Thoracic aorta (tissue), 2 donors: ENCODE results near the gene INTS13. TPM values are rescaled to one million over a fixed set of nuclear protein-coding genes. Genes with fewer than 3 reads are reported as not detected.
A peak's percentile ranks its signal among the peaks of the same experiment; 100 is the strongest.

Experiments used
- ATAC-seq: fragments of 150-250 bp; one replicate; pipeline ENCODE4 v1.8.0; 2017; ENCODE audit warnings: low read depth; ENCODE audit not compliant: insufficient number of reproducible peaks, low FRiP score
- DNase-seq: peaks from one replicate; pipeline ENCODE4 v3.0.0-alpha.2; 2020; ENCODE audit warnings: low spot score
- H3K27ac ChIP-seq, 2 donors: fragments of 200-600 bp; sonication (generic); 1 replicate in 1 of 2; 2 replicates in 1 of 2; pipeline ENCODE4 v1.5.1; 2016; ENCODE audit warnings: mild to moderate bottlenecking in 2 of 2, moderate library complexity in 2 of 2
- H3K27me3 ChIP-seq: fragments of 200-600 bp; sonication (generic); replicated peaks from 2 replicates; pipeline ENCODE4 v1.6.0; 2016; ENCODE audit warnings: mild to moderate bottlenecking; ENCODE audit not compliant: insufficient read depth
- H3K36me3 ChIP-seq: fragments of 200-600 bp; sonication (generic); one replicate; pipeline ENCODE4 v1.5.1; 2016
- H3K4me1 ChIP-seq, 2 donors: fragments of 200-600 bp; sonication (generic); 1 replicate in 1 of 2; 2 replicates in 1 of 2; pipeline versions ENCODE4 v1.5.1 to v1.6.0; 2016; ENCODE audit warnings: low read depth in 2 of 2, mild to moderate bottlenecking in 1 of 2; ENCODE audit not compliant: control insufficient read depth in 1 of 2
- H3K4me3 ChIP-seq: fragments of 200-600 bp; sonication (generic); 2 replicates; pipeline ENCODE4 v1.5.1; 2016; ENCODE audit warnings: mild to moderate bottlenecking
- H3K9me3 ChIP-seq: fragments of 200-600 bp; sonication (generic); 2 replicates; pipeline ENCODE4 v1.5.1; 2016
- CTCF ChIP-seq: fragments of 200-600 bp; sonication (generic); IDR thresholded peaks from one replicate; pipeline ENCODE4 v1.5.1; 2019; ENCODE audit warnings: antibody characterized with exemption
- total RNA-seq, 2 donors: library from RNA; depleted of rRNA; stranded (reverse); fragments of >200 nt; gene quantifications; one replicate each; pipeline versions ENCODE4 v1.1.0 to v1.2.3, GENCODE V29; 2016

The INTS13 gene
- total RNA-seq, 2 donors from 2014 or later = 5.7 to 15.0 TPM

- Histone ChIP-seq H3K9me3 (no peaks in the 10 kb centered on the region), H3K36me3 (no peaks in the 10 kb centered on the region), H3K27ac (no peak overlapping the region), H3K4me1 (no peaks in the 10 kb centered on the region), H3K27me3 (no peaks in the 10 kb centered on the region), H3K4me3 (no peak overlapping the region)
- DNase-seq (no peak), ATAC-seq (no peak)
- TF ChIP-seq CTCF = no peak
These were observed 40.9 kb downstream of the INTS13 start for GRCh38 chr12:26896913-26897312.

- no peak for ATAC-seq
- Histone ChIP-seq H3K4me3 (no peak overlapping the region), H3K27ac (no peak overlapping the region)
These were observed 42.1 kb downstream of the INTS13 start for GRCh38 chr12:26895672-26896071.

GRCh38 chr12:26891704-26892103, 46.1 kb downstream of the INTS13 start:
- no peaks in the 10 kb centered on the region for H3K27me3 ChIP-seq
- H3K36me3 ChIP-seq = no peaks in the 10 kb centered on the region
- no peak for ATAC-seq
- no peaks in the 10 kb centered on the region for H3K4me1 ChIP-seq
- no peak for TF ChIP-seq CTCF
- no peak overlapping the region for H3K4me3 ChIP-seq
- no peak overlapping the region for H3K27ac ChIP-seq
- no peak for DNase-seq
- H3K9me3 ChIP-seq = no peaks in the 10 kb centered on the region

More at GRCh38 chr12:26895672-26896071, 42.1 kb downstream of the INTS13 start:
- no peak for DNase-seq
- Histone ChIP-seq H3K4me1 (no peaks in the 10 kb centered on the region), H3K36me3 (no peaks in the 10 kb centered on the region), H3K27me3 (no peaks in the 10 kb centered on the region), H3K9me3 (no peaks in the 10 kb centered on the region)
- no peak for TF ChIP-seq CTCF

GRCh38 chr12:26890784-26891183, 47.0 kb downstream of the INTS13 start:
- ATAC-seq (no peak), DNase-seq (no peak)
- Histone ChIP-seq H3K4me1 (no peaks in the 10 kb centered on the region), H3K27me3 (no peaks in the 10 kb centered on the region), H3K36me3 (no peaks in the 10 kb centered on the region), H3K27ac (no peak overlapping the region), H3K9me3 (no peaks in the 10 kb centered on the region), H3K4me3 (no peak overlapping the region)
- TF ChIP-seq CTCF = no peak

- peak; percentile 94 for TF ChIP-seq CTCF
- Histone ChIP-seq H3K4me3 (peak overlapping the region; percentile 24), H3K9me3 (no peaks in the 10 kb centered on the region), H3K4me1 (peaks cover 0 to 4% of the 10 kb centered on the region in 2 donors), H3K27me3 (no peaks in the 10 kb centered on the region), H3K27ac (no peak overlapping the region), H3K36me3 (no peaks in the 10 kb centered on the region)
- ATAC-seq (peak; percentile 88), DNase-seq (peak; percentile 67)
These were observed 52.8 kb downstream of the INTS13 start for GRCh38 chr12:26884765-26885576.
